Suprapubic skin (tissue), 3 donors: Measurements from ENCODE around the gene RASSF7.

Source experiments
- CTCF ChIP-seq, 2 donors: fragments of 200-600 bp in 1 of 2; fragments of 450-650 bp in 1 of 2; sonication (generic) in 1 of 2; IDR thresholded peaks; one replicate each; pipeline ENCODE4 v1.5.1; 2016 to 2019; ENCODE audit warnings: antibody characterized with exemption in 2 of 2, mild to moderate bottlenecking in 1 of 2, moderate library complexity in 1 of 2
- POLR2AphosphoS5 ChIP-seq, 3 donors: sonication (generic); formaldehyde crosslinking; IDR thresholded peaks; one replicate each; pipeline ENCODE4 v1.6.1; 2017; ENCODE audit warnings: antibody characterized with exemption in 3 of 3

GRCh38 chr11:590997-591396 lies 30.2 kb downstream of the RASSF7 start:
- TF ChIP-seq CTCF (IDR thresholded peaks at IDR 0.05) (no peak), POLR2AphosphoS5 (IDR thresholded peaks at IDR 0.05) (no peak)
